M059J (cell line): Measurements from ENCODE around the gene CEP57L1. TPM values are rescaled to one million over a fixed set of nuclear protein-coding genes. Genes with fewer than 3 reads are reported as not detected.
"Not testable (repeated sequence)": the region's sequence is repeated elsewhere in the genome, so short reads cannot be mapped to it uniquely, and the experiment has no call there.

Source experiments
- DNase-seq: peaks from one replicate; pipeline ENCODE4 v3.0.0-alpha.2; 2012; ENCODE audit warnings: low read depth
- total RNA-seq: library from RNA; depleted of rRNA; stranded (reverse); fragments of >200 nt; shearing (Covaris generic); gene quantifications from 2 replicates; pipeline ENCODE4 v1.2.3, GENCODE V29; 2014

CEP57L1 gene
- total RNA-seq, 1 experiment from 2014 or later: 51.3 TPM

DNA sequence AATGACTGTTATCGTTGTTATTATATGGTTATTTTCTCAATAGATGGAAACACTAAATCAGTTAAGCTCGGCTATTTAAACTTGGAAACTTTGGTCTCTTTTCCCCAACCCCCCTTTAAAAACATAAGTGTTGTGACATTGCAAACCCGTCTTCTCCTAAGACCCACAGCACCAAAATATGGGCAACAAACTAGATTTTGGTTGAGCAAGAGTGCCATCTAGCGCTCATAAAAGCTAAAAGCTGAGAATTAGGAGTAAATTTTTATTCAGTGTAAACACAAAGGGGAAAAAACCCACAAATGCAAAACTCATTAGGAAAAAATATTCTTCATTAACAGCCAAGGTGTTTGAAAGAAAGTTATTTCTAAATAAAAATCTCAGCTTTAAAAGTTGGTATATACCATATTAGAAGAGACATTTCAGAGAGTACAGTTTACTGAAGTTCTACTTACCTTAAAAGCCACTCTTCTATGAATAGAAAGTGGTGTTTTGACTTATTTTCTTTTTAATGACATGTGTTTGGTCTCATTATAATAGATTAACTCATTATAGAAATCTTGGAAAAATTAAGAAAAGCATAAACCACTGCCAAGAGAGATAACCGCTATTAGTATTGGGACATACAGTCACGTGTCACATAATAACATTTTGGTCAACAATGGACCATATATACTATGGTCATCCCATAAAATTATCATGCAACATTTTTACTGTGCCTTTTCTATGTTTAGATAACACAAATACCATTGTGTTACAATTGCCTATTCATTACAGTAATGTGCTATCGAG lies 21.8 kb upstream of the CEP57L1 start:
- peak; percentile 70 for DNase-seq

GRCh38 chr6:109074133-109074415 lies 21.2 kb upstream of the CEP57L1 start:
- no peak for DNase-seq

DNA sequence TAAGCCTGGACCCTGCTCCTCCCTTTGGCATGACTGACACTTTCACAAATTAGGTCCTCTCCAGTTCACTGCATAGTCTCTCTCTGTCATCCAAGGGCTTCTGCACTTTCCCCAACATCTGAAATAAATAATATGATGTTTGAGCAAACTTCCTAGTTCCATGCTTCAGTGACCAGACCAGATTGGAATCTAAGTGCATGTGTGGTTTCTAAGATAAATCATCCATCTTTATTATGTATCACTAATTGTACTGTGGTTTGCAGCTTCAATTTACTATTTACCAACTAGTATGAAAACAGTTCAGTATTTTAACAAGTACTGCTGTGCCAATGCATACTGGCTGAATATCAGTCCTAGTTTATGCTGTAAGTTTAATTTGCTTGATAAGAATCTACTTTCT lies 19.4 kb upstream of the CEP57L1 start:
- DNase-seq: peak; percentile 51

DNA sequence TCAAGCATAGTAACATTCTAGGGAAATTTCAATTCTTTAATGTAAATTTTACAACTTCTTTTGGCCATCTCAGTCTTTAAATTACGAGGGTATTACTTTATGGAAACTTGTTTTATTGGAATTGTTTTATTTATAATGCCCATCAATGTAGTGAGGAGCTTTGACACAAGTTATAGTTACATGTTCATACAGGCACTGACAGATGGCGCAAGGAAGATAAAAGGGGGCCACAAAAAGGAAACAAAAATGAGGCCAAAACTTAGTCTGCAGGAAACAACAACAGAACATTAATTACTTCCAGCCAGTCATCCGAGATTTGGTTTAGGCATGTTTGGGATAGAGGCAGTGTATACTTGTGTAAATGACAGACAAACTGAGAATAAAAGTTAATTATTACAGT lies 18.9 kb upstream of the CEP57L1 start:
- no peak for DNase-seq

GRCh38 chr6:109079981-109080380 lies 15.3 kb upstream of the CEP57L1 start:
- DNase-seq: no peak

DNA sequence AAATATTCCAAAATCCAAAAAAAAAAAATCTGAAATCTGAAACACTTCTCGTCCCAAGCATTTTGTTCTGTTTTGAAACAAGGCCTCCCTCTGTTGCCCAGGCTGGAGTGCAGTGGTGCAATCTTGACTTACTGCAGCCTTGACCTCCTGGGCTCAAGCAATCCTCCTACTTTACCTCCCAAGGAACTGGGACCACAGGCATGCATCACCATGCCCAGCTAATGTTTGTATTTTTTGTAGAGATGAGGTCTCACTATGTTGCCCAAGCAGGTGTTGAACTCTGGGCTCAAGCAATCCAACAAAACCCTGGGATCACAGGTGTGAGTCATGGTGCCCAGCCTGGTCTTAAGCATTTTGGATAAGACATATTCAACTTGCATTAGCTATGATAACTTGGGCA lies 14.3 kb upstream of the CEP57L1 start:
- DNase-seq: peak; percentile 20

GRCh38 chr6:109081516-109082187 lies 13.7 kb upstream of the CEP57L1 start:
- DNase-seq: no peak

GRCh38 chr6:109082188-109082577 lies 13.1 kb upstream of the CEP57L1 start:
- peak; percentile 48 for DNase-seq

- no peak for DNase-seq
These were observed 11.7 kb upstream of the CEP57L1 start for GRCh38 chr6:109083657-109084056.

DNA sequence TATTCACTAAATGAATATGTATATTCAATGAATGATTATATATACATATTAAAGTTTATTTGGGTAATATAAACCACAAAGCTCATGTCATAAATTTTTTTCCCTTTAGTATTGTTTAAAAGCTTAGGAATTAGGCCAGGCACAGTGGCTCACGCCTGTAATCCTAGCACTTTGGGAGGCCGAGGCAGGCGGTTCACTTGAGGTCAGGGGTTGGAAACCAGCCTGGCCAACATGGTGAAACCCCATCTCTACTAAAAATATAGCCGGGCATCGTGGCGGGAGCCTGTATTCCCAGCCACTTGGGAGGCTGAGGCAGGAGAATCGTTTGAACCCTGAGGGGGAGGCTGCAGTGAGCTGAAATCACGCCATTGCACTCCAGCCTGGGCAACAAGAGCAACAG lies 11.2 kb upstream of the CEP57L1 start:
- not testable (repeated sequence) for DNase-seq

DNA sequence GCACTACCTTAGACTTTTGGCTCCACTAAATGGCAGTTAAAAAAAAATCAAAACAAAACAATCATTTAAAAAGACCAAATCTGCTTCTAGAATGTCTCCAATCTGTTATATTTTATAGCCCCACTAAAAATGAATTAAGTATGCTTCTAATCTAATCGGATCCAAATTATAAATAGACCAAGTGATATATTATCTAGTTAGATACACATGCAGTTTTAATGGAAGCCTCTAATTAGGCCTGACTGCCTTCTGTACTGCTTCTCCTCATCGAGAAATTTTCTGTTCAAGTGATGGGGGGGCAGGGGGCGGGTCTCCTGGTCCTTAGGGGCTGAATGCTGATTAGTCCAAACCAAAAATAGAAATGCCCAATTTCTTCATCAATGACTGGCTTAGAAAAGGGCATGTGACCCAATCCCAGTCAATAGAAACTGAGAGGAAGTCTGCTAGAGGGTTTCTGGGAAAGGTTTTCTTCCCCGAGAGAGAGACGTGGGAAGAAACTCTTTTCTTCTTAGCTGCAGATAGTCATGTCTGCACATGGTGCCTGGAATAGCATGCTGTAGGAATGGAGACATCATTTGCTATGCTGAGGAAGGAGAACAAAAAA lies 7.5 kb upstream of the CEP57L1 start:
- DNase-seq: no peak

DNA sequence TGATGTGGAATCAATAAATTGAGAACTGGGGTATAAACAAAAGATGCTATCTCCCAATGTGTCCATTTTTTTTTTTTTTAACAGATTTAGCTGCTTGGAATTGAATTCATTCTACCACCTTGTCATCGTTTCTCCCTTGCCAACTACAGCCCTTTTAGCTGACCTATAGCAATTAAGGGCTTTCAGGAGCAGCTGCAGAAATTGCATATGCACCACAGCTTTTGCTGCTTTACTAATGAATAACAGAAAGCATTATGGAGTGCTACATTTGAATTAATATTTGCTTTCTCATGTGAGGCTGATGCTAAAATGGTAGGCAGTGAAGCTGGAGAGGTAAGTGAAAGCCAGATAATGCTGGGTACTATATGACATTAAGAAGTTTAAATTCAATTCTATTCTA lies 6.3 kb upstream of the CEP57L1 start:
- DNase-seq: no peak

DNA sequence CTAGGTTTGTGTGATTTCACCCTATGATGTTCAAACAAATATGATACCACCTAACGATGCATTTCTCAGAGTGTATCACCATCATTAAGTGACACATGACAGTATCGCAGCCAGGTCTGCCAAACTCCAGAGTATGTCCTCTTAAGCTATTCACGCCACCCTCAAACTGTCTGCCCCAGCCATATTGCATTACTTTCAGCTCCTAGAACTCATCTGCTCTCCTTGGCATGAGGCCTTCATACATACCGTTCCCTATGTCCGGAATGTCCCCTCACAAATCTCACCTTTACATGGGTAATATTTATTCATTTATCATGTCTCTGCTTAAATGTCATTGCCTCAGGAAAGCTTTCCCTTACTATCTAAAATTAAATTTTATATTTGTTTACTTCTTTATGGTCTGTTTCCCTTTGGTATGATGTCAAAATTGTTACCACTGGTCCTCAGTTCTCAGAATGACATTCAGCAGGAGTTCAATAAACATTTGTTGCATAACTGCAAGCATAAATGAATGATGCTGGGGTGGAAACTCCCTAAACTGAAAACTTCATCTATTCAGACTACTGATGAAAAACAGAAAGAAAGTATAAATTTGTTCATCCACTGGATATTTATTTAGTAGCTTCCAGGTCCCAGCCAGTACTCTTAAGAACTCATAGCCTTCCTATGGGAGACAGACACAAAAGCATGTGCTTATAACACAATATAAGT lies 3.8 kb upstream of the CEP57L1 start:
- DNase-seq: no peak

DNA sequence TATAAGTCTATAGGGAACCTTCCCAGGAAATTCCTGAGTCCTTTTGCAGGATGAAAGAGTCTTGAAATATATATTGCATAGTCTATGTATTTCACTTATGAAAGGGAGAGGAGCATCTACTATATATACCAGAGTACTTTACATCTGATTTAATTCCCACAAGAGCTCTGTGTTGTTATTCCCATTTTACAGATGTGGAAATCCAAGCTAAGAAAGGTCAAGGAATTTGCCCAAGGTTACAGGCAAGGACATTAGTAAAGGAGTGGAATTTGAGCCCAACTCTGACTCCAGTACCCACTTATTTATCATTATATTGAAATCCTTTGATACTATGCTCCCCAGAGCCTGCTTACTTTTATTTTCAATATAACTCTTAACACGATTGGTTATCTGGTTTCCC lies 3.2 kb upstream of the CEP57L1 start:
- no peak for DNase-seq

GRCh38 chr6:109093732-109094415 lies 1.4 kb upstream of the CEP57L1 start:
- DNase-seq: peak; percentile 46

DNA sequence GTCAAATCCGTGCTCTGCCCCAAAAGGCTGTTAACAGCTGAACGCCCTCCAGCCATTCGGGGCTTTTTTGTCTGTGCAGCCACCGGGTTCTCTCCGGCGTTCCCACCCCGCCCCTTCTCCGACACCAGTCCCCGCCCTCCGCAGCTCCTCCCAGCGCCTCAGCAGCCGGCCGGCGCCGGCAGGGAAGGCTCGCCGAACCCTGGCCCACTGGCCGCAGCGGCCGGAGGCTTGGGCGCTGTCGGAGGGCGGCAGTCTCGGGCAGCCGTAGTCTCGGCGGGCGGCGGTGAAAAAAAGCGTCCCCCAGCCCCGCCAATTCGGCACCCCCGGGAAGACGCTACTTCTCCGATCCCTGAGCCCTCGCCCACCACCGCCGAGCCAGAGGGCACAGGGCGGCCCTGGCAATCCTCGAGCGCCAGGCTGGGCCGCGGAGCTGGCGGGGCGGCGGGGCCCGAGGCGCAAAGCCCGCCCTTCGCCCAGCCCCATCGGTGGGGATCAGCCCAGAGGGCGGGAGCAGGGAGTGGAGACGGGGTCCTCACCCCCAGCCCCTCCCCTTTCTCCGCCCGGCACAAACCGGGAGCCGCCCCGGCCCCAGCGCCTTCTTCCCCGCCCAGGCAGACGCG lies 781 bp upstream of the CEP57L1 start, which contains the start of gene SESN1:
SESN1 (minus strand) TSS at position 431 of the 620 bp plus-strand sequence. CDS start 773 bp downstream, outside the sequence.
- DNase-seq: peak; percentile 98

DNA sequence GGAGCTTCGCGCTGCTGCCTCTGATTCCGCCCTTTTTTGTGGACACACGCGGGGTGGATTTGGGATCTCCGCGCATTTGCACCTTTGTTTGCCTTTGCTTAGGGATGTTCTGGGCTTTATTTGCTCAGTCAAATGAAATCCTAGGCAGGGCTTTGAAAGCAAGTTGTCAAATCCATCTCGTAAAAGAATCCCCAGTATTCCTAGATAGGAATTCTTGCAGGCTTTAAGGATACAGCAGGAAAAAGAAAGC lies 453 bp downstream of the CEP57L1 start:
- DNase-seq: no peak

GRCh38 chr6:109096208-109096607 lies 901 bp downstream of the CEP57L1 start:
- DNase-seq: no peak

- DNase-seq: no peak
These were observed 2.4 kb downstream of the CEP57L1 start for GRCh38 chr6:109097661-109098060.

DNA sequence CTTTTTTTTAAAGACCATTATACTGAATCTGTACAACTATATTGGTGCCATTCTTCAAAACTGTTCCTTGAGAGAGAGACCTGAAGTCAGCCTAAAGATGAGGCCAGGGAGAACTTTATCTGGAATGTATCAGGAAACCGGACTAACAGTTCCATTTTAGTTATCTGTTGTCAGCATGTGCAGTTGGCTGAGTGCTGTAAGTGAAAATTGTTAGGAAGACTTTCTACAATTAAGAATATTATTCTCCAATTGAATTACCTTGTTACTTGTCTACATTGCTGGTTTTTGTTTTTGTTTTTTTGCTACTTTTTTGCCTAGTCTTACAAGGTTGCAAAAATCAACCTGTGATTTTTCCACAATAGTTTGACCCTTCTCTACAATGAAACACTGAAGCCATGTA lies 7.5 kb downstream of the CEP57L1 start:
- no peak for DNase-seq

DNA sequence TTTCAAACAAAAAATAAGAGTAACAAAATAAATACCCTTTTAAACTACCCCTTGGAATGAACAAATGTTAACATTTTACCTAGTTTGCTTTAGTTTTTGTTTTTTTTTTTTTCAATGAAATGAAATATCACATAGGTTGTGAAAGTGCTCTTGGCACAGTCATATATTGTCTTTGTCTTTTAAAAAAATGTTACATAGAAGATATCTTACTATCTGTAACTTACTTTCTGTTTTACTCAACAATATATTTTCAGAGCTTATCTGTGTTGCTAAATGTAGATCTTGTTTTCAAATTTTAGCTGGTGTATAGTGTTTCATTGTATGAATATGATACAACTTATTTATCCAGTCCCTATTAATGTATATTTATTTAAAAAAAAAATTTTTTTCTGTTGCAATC lies 8.6 kb downstream of the CEP57L1 start:
- no peak for DNase-seq

DNA sequence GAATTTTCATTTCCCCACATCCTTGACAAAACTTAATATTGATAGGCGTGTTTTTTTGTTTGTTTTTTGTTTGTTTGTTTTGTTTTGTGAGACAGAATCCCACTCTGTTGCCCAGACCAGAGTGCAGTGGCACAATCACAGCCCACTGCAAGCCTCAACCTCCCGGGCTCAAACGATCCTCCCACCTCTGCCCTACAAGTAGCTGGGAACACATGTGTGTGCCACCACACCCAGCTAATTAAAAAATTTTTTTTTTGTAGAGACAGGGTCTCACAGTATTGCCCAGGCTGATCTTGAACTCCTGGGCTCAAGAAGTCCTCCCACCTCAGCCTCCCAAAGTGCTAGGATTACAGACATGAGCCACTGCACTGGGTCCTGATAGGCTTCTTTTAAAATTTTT lies 9.2 kb downstream of the CEP57L1 start:
- no peak for DNase-seq
